ENCODE measurements around the gene FASTK.
"Not testable (repeated sequence)": the region's sequence is repeated elsewhere in the genome, so short reads cannot be mapped to it uniquely, and the experiment has no call there.

The FASTK gene

DNA sequence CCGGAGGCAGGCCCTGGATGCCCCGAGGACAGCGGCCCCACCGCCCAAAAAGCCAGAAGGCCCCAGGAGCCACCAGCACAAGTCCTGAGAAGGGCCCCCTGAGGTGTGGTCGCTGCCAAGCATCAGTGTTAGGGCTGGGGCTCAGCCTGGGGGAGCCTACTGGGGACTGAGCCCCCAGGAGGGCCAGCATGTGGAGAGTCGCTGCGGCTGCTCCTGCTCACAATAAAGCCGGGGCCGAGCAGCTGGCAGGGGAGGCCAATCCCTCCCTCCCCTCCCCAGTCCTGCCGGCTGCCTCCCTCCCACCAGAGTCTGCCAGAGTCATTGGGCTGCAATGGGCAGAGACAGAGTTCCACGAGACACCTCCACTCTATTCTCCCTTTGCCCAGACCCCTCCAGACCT, 35.3 kb downstream of the FASTK start:
- DNase-seq, result no peak

DNA sequence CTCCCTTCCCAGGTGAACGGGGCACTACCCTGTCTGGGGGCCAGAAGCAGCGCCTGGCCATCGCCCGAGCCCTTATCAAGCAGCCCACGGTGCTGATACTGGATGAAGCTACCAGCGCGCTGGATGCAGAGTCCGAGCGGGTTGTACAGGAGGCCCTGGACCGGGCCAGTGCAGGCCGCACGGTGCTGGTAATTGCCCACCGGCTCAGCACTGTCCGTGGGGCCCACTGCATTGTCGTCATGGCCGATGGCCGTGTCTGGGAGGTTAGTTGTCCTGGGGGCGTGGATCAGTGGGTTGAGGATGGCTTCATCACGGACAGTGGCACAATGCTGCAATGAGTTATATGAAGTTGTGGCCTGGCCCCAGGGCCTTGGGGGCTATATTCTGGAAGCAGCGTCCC, 36.6 kb downstream of the FASTK start:
- no peak for DNase-seq

DNA sequence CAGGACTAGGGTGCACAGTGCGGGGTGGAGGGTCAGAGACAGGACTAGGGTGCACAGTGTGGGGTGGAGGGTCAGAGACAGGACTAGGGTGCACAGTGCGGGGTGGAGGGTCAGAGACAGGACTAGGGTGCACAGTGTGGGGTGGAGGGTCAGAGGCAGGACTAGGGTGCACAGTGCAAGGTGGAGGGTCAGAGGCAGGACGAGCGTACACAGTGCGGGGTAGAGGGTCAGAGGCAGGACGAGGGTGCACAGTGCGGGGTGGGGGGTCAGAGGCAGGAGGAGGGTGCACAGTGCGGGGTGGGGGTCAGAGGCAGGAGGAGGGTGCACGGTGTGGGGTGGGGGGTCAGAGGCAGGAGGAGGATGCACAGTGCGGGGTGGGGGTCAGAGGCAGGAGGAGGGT, 37.2 kb downstream of the FASTK start:
- not testable (repeated sequence) for DNase-seq

DNA sequence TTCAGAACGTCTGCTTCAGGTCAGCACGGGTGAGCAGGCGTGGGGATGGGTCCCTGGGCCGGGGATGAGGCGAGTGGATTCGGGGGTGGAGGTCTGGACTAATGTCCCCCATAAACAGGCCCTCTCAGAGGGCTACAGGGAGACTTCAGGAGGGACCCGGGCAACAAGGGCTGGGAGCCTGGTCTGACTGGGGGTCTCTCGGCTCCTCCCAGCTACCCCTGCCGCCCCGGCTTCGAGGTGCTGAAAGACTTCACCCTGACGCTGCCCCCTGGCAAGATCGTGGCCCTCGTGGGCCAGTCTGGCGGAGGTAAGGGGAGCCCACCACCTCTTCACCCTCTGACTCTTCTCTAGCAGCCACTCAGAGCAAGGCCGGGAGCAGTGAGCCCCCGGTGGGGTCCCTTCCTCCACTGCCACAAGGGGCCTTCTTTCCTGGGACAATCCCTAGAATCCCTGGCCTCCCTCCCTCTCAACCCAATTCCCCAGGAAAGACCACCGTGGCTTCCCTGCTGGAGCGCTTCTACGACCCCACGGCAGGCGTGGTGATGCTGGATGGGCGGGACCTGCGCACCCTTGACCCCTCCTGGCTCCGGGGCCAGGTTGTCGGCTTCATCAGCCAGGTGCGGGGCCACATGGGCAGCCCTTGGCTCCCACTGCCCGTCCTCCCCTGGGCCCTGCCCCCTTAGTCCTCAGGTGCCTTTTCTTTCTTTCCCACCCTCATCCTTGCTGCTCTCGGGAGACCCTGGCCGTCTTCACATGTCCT, 39.8 kb downstream of the FASTK start:
- no peak for DNase-seq

DNA sequence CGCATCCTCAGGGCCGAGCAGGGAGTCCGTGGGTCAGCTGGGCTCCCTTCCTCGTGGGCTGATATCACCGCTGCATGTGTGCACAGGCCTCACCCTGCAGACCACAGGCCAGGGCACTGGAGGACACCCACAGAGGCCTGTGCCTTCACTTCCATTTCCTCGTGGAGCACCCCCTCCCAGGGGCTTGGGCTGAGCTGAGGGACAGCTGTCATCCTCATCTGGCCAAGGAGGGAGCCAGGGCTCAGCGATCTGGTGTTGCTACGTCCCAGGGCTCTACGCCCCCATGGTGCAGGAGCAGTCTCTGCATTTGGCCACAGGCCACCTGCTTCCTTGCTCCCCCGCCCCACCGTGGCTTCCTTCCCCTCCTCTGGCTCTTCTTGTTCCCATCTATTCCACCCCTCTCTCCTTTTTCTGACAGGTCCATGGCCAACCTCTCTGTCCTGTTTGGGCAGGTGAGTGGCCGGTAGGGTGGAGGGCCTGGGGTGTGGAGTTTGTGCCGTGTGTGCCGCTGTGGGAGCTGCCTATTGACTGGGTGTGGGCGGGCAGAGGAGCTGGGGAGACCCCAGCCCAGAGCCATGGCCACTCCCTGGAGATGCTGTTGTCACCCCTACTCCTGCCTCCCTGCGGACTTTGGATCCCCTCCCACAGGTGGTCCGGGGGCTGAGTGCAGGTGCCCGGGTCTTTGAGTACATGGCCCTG, 40.6 kb downstream of the FASTK start:
- DNase-seq, result no peak

DNA sequence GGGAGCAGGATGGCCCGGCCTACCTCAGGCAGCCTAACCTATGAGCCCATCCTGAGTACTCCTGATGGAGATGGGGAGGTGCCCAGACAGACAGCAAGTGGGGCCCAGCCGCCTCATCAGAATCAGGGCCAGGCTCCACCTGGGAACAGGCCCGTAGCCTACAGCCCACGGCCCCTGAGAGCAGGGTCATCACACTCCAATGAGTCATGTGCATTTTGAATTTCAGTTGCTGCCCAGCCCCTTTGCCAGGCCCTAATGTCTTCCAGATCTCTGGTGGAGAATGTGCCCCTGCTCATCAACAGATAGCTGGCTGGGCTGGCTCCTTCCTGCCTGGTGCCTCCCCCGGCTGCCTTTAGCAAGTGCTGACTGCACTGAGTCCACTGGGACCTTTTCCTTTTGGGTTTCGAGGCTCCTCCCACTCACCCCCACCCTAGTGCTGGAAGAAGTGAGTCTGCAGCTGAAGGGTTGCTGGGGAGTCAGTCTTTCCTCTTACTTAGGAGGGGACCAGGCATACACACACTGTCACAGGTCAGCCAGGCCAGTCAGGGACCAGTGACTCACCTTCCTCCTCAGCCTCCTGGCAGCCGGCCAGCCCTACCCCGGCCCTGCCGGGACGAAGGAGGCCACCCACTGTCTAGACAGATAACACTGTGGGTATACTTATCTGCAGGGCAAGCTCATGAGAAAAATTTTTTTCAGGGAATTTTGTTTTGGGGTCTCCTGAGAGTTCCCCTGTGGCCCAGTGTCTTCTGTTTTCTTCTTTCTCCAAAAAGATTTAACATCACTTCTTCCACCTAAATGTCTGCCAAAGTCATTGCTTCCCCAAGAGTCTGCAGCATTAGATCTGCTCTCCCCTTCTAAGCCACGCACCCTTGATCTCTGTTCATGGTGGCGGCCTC, 41.4 kb downstream of the FASTK start:
- DNase-seq, result peak; percentile 81

DNA sequence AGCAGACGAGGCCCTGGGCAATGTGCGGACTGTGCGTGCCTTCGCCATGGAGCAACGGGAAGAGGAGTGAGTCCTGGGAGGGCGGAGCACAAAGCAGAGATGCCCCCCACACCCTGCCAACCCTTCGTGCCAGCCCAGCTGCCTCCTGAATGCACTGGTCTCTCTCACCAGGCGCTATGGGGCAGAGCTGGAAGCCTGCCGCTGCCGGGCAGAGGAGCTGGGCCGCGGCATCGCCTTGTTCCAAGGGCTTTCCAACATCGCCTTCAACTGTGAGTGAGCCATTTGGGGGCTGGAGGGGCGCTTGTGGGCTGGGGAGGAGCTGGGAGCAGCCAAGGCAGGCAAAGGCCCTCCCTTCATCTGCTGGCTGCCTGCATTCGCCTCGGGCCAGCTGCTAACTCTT, 44.7 kb downstream of the FASTK start:
- DNase-seq, result no peak

DNA sequence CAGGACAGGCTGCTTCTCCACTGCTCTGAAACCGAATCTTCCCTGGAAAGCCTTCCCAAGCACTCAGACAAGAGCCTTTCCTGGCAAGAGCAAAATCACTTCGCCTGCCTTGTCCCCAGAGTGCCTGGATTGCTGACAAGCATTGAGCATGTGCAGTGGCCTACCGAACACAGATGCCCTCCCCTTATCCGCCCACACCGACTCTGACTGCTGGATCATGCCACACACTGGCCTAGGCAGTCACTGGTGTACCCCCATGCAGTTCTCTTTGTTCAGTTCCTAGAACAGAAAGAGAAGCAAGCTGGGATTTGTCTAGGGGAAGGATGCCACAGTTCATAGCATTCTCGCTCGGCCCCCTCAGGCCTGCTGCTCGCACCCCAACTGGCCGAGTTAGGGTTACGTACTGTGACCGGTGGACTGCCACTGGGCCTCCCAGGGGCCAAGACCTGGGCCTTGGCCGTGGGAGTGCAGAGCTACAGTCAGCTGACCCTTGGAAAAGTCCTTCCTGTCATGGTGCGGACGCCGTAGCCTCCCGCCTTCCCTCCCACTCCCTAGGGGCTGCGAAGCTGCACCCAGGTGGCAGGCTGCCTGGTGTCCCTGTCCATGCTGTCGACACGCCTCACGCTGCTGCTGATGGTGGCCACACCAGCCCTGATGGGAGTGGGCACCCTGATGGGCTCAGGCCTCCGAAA, 45.4 kb downstream of the FASTK start:
- DNase-seq, result no peak

DNA sequence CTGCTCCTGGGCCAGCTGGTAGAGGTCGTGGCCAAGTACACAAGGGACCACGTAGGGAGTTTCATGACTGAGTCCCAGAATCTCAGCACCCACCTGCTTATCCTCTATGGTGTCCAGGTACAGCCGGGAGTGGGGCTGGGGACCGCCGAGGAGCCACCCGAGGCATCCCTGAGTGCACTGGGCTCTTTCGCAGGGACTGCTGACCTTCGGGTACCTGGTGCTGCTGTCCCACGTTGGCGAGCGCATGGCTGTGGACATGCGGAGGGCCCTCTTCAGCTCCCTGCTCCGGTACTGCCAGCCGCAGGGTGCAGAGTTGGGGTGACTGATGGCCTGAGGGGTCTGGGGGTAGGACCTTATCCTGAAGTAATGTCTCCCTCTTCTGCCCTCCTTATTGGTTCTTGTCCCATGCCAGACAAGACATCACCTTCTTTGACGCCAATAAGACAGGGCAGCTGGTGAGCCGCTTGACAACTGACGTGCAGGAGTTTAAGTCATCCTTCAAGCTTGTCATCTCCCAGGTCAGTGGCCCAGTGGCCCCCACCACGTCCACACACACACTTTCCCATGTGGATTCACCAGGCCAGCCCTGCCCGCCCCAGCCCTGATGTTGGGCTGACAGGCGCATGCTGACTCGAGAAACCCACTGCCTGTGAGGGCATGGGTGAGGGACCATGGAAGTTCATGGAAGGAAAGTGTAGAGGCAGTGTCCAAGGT, 46.1 kb downstream of the FASTK start:
- no peak for DNase-seq

DNA sequence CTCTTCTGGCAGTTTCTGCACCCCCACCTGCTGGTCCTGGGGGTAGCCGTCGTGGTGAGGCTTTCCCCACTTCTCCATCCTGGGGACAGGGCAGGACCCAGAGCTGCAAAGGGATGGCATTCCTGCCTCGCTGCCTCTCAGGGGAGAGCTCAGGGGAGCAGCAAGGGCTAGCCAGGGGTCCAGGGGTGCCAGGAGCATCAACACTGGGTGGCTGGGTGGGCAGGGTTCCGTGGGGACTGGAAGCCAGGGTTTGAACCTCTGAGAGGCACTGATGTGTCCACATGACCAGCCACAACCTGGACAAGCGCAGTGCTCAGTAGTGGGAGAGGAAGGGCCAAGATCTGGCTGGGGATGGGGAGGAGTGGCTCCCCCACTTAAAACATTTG, 46.8 kb downstream of the FASTK start:
- DNase-seq, result no peak

DNA sequence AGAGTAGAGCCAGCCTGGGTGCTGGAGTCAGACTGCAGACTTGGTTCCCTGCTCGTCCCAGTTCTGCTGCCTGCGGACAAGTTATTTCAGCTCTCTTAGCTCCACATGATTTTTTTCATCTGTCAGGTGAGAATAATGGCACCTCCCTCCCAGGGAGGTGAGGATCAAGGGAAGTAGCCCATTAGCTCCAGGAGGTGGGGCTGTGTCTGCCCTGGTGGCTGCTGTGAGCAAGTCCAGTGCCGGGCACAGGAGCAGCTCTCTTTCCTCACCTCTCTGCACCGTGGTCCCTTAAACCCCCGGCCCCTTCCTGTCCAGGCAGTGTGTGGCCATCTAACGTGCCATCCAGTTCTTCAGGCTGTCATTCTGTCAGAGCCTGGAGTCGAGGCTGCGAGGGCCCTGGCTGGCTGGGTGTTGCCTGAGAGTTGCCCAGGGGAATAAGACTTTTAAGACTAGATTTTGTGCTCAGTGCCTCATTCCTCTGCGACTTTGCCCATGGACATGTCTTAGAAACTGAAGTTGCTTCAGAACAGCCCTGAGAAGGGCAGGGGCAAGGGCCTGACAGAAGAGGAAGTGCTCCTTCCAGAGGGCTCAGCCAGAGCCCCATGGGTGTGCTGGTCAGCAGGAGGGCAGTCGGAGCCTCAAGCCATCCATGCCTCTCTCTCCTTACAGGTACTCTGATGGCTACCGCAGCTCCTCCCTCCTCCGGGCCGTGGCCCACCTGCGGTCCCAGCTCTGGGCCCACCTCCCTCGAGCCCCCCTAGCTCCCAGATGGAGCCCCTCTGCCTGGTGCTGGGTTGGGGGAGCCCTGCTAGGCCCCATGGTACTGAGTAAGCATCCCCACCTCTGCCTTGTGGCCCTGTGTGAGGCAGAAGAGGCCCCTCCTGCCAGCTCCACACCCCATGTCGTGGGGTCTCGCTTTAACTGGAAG, 47.4 kb downstream of the FASTK start:
- no peak for DNase-seq

DNA sequence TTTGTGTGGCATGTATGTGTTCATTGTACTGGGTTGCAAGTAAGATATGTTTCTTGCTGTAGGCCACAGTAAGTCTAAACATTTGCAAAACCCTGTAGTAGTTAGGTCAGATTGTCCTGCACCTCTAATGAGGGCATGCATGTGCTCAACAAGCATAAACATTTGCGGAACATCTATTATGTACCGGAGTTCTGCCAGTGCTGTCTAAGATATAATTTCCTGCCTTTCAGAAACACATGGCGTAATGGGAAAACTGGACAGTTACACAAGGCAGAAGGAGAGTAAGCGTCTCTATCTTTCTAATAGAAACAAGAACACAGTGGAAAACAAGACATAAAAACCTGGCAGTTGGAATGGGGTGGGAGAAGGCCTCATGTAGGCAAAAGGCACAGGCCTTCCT, 49.6 kb downstream of the FASTK start:
- DNase-seq, result no peak

DNA sequence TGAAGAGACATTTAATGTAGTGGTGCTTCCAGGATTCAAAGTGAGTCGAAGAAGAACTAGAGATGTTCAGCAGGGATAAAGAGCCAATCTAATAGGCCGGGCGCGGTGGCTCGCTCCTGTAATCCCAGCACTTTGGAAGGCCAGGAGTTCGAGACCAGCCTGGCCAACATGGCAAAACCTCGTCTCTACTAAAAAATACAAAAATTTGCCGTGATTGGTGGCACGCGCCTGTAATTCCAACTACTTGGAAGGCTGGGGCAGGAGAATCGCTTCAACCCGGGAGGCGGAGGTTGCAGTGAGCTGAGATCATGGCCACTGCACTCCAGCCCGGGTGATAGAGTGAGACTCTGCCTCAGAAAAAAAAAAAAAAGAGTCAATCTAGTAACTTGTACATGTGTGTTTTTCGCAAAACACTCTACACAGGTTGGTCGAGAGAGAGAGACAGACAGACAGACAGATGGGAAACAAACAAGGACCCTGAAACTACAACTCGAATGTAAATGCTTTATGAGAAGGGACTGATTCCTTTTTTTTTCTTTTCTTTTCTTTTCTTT, 51.6 kb downstream of the FASTK start:
- DNase-seq, result no peak

DNA sequence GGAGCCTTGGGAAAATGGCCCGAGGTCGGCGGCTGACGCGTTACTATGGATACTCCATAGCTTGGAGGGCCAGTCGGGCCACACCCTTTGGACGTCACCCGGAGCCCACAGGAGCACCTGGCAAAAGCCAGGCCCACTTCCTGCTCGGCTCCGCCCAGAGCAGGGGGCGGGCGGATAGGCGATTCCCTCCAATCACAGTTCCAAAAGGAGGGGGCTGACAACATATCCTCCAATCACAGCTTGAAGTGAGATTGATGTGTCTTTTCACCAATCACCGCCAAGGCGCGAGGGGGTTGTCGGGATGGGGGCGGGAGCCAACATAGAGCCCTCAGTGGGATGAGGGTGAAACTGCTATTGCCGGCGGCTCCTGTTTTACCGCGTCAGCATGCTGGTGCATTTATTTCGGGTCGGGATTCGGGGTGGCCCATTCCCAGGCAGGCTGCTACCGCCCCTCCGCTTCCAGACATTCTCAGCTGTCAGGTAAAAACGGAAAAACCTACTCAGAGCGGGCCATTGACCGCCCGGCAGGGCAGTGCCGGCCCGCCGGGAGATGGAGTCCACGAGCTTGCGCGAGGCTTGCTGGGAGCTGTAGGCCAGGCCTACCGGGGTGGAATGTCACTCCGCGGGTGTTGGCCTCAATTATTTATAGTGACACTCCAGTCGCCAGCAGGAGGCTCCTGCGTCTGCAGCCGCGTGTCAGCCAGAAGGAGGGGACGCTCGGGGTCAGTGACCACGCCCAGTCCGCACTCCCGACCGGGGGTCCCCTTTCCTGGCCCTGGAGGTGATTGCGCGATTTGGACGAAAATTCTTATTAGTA, 52.3 kb downstream of the FASTK start, which contains the start of gene ABCB8:
Gene ABCB8, plus strand, starts transcription at position 320 of the 817 bp plus-strand sequence. Its CDS starts 66 bp downstream, at position 386.
- peak; percentile 91 for DNase-seq

DNA sequence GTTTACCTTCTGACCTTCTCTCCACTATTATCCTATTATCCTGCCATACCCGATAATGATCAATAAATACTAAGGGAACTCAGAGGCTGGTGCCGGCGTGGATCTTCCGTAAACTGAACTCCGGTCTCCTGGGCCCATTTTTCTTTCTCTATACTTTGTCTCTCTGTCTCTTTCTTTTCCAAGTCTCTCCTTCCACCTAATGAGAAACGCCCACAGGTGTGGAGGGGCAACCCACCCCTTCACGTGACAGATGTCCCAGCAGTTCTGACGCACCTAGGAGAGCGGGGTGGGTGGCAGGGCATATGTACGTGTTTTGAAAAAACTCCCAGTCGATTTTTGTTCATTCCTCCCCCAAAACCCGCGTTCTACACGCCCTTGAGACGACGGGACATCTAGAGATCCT, 52.9 kb downstream of the FASTK start:
- DNase-seq, result not testable (repeated sequence)

DNA sequence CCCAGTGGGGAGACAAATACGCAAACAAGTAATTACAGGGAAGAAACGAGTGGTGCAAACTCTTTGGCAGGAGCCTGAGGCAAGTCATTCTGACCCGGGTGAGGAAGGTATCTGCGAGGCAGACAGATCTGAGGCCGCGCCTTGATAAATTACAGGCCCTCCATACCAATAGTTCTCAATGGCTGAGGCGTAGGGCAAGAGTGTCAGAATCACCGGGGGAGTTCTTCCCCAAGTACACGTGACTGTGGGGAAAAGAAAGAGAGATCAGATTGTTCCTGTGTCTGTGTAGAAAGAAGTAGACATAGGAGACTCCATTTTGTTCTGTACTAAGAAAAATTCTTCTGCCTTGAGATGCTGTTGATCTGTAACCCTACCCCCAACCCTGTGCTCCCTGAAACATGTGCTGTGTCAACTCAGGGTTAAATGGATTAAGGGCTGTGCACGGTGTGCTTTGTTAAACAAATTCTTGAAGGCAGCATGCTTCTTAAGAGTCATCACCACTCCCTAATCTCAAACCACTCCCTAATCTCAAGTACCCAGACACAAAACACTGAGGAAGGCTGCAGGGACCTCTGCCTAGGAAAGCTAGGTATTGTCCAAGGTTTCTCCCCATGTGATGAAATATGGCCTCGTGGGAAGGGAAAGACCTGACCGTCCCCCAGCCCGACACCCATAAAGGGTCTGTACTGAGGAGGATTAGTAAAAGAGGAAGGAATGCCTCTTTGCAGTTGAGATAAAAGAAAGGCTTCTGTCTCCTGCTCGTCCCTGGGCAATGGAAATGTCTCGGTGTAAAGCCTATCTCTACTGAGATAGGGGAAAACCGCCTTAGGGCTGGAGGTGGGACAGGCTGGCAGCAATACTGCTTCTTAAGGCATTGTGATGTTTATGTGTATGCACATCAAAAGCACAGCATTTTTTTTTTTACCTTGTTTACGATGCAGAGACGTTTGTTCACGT, 53.6 kb downstream of the FASTK start:
- DNase-seq, result not testable (repeated sequence)

Measured in amniotic stem cell (primary cell).